H1 (cell line): ENCODE data around the gene ITGB5. TPM values are rescaled to one million over a fixed set of nuclear protein-coding genes. Genes with fewer than 3 reads are reported as not detected.

Source experiments
- BCL11A ChIP-seq, 2 experiments: IDR thresholded peaks; one replicate each; pipeline ENCODE4 v1.6.1; 2011; ENCODE audit warnings: low read depth in 2 of 2, low read length in 2 of 2, mild to moderate bottlenecking in 2 of 2
- BRCA1 ChIP-seq: IDR thresholded peaks from 2 replicates; pipeline ENCODE4 v1.6.1; 2012; ENCODE audit warnings: low read depth, low read length, improper control_type of control experiment
- CBX8 ChIP-seq: fragments of 300-800, 300-1000 bp; sonication (generic); IDR thresholded peaks from 2 replicates; pipeline ENCODE4 v1.7.1; 2016; ENCODE audit warnings: low read depth, low read length, borderline replicate concordance
- CEBPB ChIP-seq: IDR thresholded peaks from 2 replicates; pipeline ENCODE4 v1.6.1; 2012; ENCODE audit warnings: low read depth, low read length
- HDAC2 ChIP-seq, 2 experiments: fragments of 300-600 bp in 1 of 2; sonication (generic) in 1 of 2; IDR thresholded peaks; 2 replicates each; pipeline ENCODE4 v1.6.1; 2011 to 2012; ENCODE audit warnings: low read depth in 2 of 2, low read length in 2 of 2, mild to moderate bottlenecking in 2 of 2, moderate library complexity in 2 of 2, borderline replicate concordance in 1 of 2, inconsistent platforms in 1 of 2
- RNF2 ChIP-seq: fragments of 200-900, 300-1000 bp; sonication (generic); IDR thresholded peaks from 2 replicates; pipeline ENCODE4 v1.7.1; 2016; ENCODE audit warnings: borderline replicate concordance, low read depth, mild to moderate bottlenecking, antibody characterized with exemption, low read length; ENCODE audit not compliant: poor library complexity, severe bottlenecking; ENCODE audit errors: missing control alignments
- SP1 ChIP-seq: IDR thresholded peaks from 2 replicates; pipeline ENCODE4 v1.6.1; 2011; ENCODE audit warnings: low read depth, low read length
- TCF12 ChIP-seq: IDR thresholded peaks from 2 replicates; pipeline ENCODE4 v1.6.1; 2011; ENCODE audit warnings: low read depth, mild to moderate bottlenecking, low read length
- polyA plus RNA-seq, 7 experiments: library from polyadenylated mRNA; depleted of rRNA in 3 of 7; stranded (reverse) in 5 of 7; unstranded in 2 of 7; fragments of >200 nt in 5 of 7; fragments of 200-250 nt in 2 of 7; gene quantifications; 1 replicate in 5 of 7; 2 replicates in 1 of 7; 4 replicates in 1 of 7; pipeline versions ENCODE4 v1.2.1 to v1.2.3, GENCODE V29; 2011 to 2013; ENCODE audit warnings: missing spikeins in 2 of 7, mixed read lengths in 2 of 7
- total RNA-seq: library from RNA; stranded (reverse); fragmentation: NEBNext Ultra II Directional; extraction: Animal tissue kit (Norgen Biotek cat#: 25700); gene quantifications from 2 replicates; pipeline ENCODE4 v1.2.1, GENCODE V29; 2021
- TF ChIP-seq, protein P1 (sequence below): fragments of 300-600 bp; sonication (generic); IDR thresholded peaks from 2 replicates; pipeline ENCODE4 v1.7.1; 2012; ENCODE audit warnings: low read length, moderate library complexity, mild to moderate bottlenecking, inconsistent platforms; ENCODE audit not compliant: insufficient replicate concordance

The ITGB5 gene
- total and polyA plus RNA-seq, 2 of the 8 experiments (the other 6 are each of a cell fraction or from before 2014, with no cell fraction given), result 101 to 268 TPM

DNA sequence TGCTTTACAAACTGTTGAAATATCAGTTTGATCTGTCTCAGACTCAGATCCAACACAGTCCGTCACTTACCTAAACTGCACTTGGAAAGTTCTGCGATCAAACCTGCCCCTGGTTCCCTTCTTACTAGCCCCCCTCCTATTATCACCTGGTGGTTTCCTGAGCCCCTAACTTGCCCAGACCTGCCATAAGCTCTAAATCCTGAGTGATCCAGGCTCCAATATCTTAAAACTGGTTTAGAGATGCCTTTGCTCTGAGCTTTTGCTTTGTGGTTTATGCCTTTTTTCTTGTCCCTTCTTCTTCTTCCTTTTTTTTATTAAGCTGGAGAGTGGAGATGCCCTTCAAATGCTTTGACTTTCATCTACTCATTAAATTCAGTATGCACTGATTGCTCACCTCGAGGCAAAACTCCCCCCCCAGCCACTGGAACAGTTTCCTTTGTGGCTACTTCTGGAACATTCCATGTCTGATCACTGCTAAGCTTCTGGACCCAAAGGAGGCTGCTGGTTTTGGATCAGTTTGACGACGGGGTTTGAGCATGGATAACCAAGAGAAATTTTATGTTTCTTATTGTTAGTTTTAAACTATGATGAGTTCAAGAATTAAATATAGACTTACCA is 3.5 kb upstream of the ITGB5 start (continued):
- TF ChIP-seq HDAC2 (IDR thresholded peaks at IDR 0.05; ENCODE audit: borderline replicate concordance in 1 of 2, low read depth in 2 of 2, low read length in 2 of 2), result no peak
- TF ChIP-seq RNF2, result no peak
- no peak for TF ChIP-seq BCL11A (IDR thresholded peaks at IDR 0.05; ENCODE audit: low read depth in 2 of 2, low read length in 2 of 2)
- TF ChIP-seq SP1, result no peak
- TF ChIP-seq, protein P1, sequence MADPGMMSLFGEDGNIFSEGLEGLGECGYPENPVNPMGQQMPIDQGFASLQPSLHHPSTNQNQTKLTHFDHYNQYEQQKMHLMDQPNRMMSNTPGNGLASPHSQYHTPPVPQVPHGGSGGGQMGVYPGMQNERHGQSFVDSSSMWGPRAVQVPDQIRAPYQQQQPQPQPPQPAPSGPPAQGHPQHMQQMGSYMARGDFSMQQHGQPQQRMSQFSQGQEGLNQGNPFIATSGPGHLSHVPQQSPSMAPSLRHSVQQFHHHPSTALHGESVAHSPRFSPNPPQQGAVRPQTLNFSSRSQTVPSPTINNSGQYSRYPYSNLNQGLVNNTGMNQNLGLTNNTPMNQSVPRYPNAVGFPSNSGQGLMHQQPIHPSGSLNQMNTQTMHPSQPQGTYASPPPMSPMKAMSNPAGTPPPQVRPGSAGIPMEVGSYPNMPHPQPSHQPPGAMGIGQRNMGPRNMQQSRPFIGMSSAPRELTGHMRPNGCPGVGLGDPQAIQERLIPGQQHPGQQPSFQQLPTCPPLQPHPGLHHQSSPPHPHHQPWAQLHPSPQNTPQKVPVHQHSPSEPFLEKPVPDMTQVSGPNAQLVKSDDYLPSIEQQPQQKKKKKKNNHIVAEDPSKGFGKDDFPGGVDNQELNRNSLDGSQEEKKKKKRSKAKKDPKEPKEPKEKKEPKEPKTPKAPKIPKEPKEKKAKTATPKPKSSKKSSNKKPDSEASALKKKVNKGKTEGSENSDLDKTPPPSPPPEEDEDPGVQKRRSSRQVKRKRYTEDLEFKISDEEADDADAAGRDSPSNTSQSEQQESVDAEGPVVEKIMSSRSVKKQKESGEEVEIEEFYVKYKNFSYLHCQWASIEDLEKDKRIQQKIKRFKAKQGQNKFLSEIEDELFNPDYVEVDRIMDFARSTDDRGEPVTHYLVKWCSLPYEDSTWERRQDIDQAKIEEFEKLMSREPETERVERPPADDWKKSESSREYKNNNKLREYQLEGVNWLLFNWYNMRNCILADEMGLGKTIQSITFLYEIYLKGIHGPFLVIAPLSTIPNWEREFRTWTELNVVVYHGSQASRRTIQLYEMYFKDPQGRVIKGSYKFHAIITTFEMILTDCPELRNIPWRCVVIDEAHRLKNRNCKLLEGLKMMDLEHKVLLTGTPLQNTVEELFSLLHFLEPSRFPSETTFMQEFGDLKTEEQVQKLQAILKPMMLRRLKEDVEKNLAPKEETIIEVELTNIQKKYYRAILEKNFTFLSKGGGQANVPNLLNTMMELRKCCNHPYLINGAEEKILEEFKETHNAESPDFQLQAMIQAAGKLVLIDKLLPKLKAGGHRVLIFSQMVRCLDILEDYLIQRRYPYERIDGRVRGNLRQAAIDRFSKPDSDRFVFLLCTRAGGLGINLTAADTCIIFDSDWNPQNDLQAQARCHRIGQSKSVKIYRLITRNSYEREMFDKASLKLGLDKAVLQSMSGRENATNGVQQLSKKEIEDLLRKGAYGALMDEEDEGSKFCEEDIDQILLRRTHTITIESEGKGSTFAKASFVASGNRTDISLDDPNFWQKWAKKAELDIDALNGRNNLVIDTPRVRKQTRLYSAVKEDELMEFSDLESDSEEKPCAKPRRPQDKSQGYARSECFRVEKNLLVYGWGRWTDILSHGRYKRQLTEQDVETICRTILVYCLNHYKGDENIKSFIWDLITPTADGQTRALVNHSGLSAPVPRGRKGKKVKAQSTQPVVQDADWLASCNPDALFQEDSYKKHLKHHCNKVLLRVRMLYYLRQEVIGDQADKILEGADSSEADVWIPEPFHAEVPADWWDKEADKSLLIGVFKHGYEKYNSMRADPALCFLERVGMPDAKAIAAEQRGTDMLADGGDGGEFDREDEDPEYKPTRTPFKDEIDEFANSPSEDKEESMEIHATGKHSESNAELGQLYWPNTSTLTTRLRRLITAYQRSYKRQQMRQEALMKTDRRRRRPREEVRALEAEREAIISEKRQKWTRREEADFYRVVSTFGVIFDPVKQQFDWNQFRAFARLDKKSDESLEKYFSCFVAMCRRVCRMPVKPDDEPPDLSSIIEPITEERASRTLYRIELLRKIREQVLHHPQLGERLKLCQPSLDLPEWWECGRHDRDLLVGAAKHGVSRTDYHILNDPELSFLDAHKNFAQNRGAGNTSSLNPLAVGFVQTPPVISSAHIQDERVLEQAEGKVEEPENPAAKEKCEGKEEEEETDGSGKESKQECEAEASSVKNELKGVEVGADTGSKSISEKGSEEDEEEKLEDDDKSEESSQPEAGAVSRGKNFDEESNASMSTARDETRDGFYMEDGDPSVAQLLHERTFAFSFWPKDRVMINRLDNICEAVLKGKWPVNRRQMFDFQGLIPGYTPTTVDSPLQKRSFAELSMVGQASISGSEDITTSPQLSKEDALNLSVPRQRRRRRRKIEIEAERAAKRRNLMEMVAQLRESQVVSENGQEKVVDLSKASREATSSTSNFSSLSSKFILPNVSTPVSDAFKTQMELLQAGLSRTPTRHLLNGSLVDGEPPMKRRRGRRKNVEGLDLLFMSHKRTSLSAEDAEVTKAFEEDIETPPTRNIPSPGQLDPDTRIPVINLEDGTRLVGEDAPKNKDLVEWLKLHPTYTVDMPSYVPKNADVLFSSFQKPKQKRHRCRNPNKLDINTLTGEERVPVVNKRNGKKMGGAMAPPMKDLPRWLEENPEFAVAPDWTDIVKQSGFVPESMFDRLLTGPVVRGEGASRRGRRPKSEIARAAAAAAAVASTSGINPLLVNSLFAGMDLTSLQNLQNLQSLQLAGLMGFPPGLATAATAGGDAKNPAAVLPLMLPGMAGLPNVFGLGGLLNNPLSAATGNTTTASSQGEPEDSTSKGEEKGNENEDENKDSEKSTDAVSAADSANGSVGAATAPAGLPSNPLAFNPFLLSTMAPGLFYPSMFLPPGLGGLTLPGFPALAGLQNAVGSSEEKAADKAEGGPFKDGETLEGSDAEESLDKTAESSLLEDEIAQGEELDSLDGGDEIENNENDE, result no peak
- no peak for TF ChIP-seq BRCA1
- TF ChIP-seq TCF12, result no peak
- no peak for TF ChIP-seq CBX8
- no peak for TF ChIP-seq CEBPB
